GM21447 (cell line): ENCODE results near the gene CNIH4.
"Not testable (repeated sequence)": the region's sequence is repeated elsewhere in the genome, so short reads cannot be mapped to it uniquely, and the experiment has no call there.

Experiments used
- ATAC-seq: cut with Tn5 transposase; IDR thresholded peaks from one replicate; pipeline ENCODE4 v1.9.1; 2021; ENCODE audit not compliant: unreplicated experiment

The CNIH4 gene

GRCh38 chr1:224348137-224348536 is 8.5 kb upstream of the CNIH4 start:
- no peak for ATAC-seq

- not testable (repeated sequence) for ATAC-seq
Observed at GRCh38 chr1:224349716-224350115, 7.0 kb upstream of the CNIH4 start.

GRCh38 chr1:224352436-224353085 is 4.1 kb upstream of the CNIH4 start:
- not testable (repeated sequence) for ATAC-seq

GRCh38 chr1:224353975-224354925 is 2.4 kb upstream of the CNIH4 start:
- no peak for ATAC-seq

- no peak for ATAC-seq
Observed at GRCh38 chr1:224357626-224358124, 996 bp downstream of the CNIH4 start.

- no peak for ATAC-seq
Observed at GRCh38 chr1:224358237-224358636, 1.6 kb downstream of the CNIH4 start.

- no peak for ATAC-seq
Observed at GRCh38 chr1:224359207-224359606, 2.5 kb downstream of the CNIH4 start.

- ATAC-seq: peak; percentile 86
Observed at GRCh38 chr1:224368409-224368808, 11.7 kb downstream of the CNIH4 start.

GRCh38 chr1:224373008-224373590 is 16.4 kb downstream of the CNIH4 start:
- no peak for ATAC-seq

GRCh38 chr1:224375059-224375458 is 18.4 kb downstream of the CNIH4 start:
- ATAC-seq: no peak

GRCh38 chr1:224377676-224378006 is 21.0 kb downstream of the CNIH4 start:
- ATAC-seq: peak; percentile 66

GRCh38 chr1:224378855-224379631 is 22.4 kb downstream of the CNIH4 start:
- peak; percentile 28 for ATAC-seq

- ATAC-seq: peak; percentile 70
Observed at GRCh38 chr1:224380003-224380402, 23.3 kb downstream of the CNIH4 start.

GRCh38 chr1:224381880-224382548 is 25.3 kb downstream of the CNIH4 start:
- ATAC-seq: no peak

GRCh38 chr1:224383218-224383617 is 26.5 kb downstream of the CNIH4 start:
- ATAC-seq: no peak

GRCh38 chr1:224387302-224387912 is 30.7 kb downstream of the CNIH4 start:
- no peak for ATAC-seq

- no peak for ATAC-seq
Observed at GRCh38 chr1:224387943-224388342, 31.3 kb downstream of the CNIH4 start.

- no peak for ATAC-seq
Observed at GRCh38 chr1:224390517-224390916, 33.8 kb downstream of the CNIH4 start.

GRCh38 chr1:224392411-224393249 is 36.0 kb downstream of the CNIH4 start:
- no peak for ATAC-seq
